Measurements from ENCODE around the gene MYO15B. TPM values are rescaled to one million over a fixed set of nuclear protein-coding genes. Genes with fewer than 3 reads are reported as not detected.

MYO15B gene
- total and polyA plus RNA-seq, 2 experiments from 2014 or later = 124 to 153 TPM

- no peaks in the 10 kb centered on the region for H3K27me3 ChIP-seq
- no peaks in the 10 kb centered on the region for H3K4me1 ChIP-seq (ENCODE audit: insufficient read depth)
- H3K9me3 ChIP-seq (ENCODE audit: low read depth) = no peaks in the 10 kb centered on the region
- WGBS (ENCODE audit: low lambda C conversion rate, missing lambda C conversion rate) = 97% methylated on average over 38 of the region's 39 CpGs
- H3K4me3 ChIP-seq = no peak overlapping the region
- no peaks in the 10 kb centered on the region for H3K79me2 ChIP-seq
- H3K36me3 ChIP-seq (replicated peaks; ENCODE audit: insufficient read depth, low read depth) = no peaks in the 10 kb centered on the region
- DNase-seq (ENCODE audit: low spot score) = peak; percentile 3
- TF ChIP-seq EZH2phosphoT487 (IDR thresholded peaks at IDR 0.05; ENCODE audit: low read depth, severe bottlenecking, unreplicated experiment) (no peak), EZH2 (IDR thresholded peaks at IDR 0.05; ENCODE audit: borderline replicate concordance) (no peak), CTCF (IDR thresholded peaks at IDR 0.05; ENCODE audit: poor library complexity) (no peak)
- H2AFZ ChIP-seq = no peak overlapping the region
- H3K4me2 ChIP-seq = no peak overlapping the region
- H3K27ac ChIP-seq = no peak overlapping the region
- H3K9me2 ChIP-seq (replicated peaks; ENCODE audit: insufficient read depth) = no peaks in the 10 kb centered on the region
- no peaks in the 10 kb centered on the region for H4K20me1 ChIP-seq (ENCODE audit: insufficient read depth, poor library complexity, severe bottlenecking)
Measured at GRCh38 chr17:75572713-75573539, 14.7 kb upstream of the MYO15B start.

- H3K4me3 ChIP-seq = no peak overlapping the region
- WGBS (ENCODE audit: low lambda C conversion rate, missing lambda C conversion rate) = 90% methylated on average over 9 of the region's 16 CpGs
- TF ChIP-seq EZH2 (IDR thresholded peaks at IDR 0.05; ENCODE audit: borderline replicate concordance) (no peak), CTCF (IDR thresholded peaks at IDR 0.05; ENCODE audit: poor library complexity) (no peak), EZH2phosphoT487 (IDR thresholded peaks at IDR 0.05; ENCODE audit: low read depth, severe bottlenecking, unreplicated experiment) (no peak)
- H3K9me3 ChIP-seq (ENCODE audit: low read depth) = no peaks in the 10 kb centered on the region
- no peaks in the 10 kb centered on the region for H4K20me1 ChIP-seq (ENCODE audit: insufficient read depth, poor library complexity, severe bottlenecking)
- no peak overlapping the region for H3K4me2 ChIP-seq
- H3K27me3 ChIP-seq = no peaks in the 10 kb centered on the region
- no peak for DNase-seq (ENCODE audit: low spot score)
- no peaks in the 10 kb centered on the region for H3K79me2 ChIP-seq
- no peaks in the 10 kb centered on the region for H3K4me1 ChIP-seq (ENCODE audit: insufficient read depth)
- H2AFZ ChIP-seq = no peak overlapping the region
- H3K36me3 ChIP-seq (replicated peaks; ENCODE audit: insufficient read depth, low read depth) = no peaks in the 10 kb centered on the region
- no peak overlapping the region for H3K27ac ChIP-seq
- no peaks in the 10 kb centered on the region for H3K9me2 ChIP-seq (replicated peaks; ENCODE audit: insufficient read depth)
Measured at GRCh38 chr17:75573540-75573957, 14.1 kb upstream of the MYO15B start.

- Histone ChIP-seq H3K4me2 (no peak overlapping the region), H3K4me3 (no peak overlapping the region), H3K27ac (no peak overlapping the region), H3K27me3 (no peaks in the 10 kb centered on the region), H3K79me2 (no peaks in the 10 kb centered on the region), H2AFZ (no peak overlapping the region), H3K9me2 (replicated peaks; ENCODE audit: insufficient read depth) (no peaks in the 10 kb centered on the region), H3K36me3 (replicated peaks; ENCODE audit: insufficient read depth, low read depth) (no peaks in the 10 kb centered on the region), H4K20me1 (ENCODE audit: insufficient read depth, poor library complexity, severe bottlenecking) (no peaks in the 10 kb centered on the region), H3K4me1 (ENCODE audit: insufficient read depth) (no peaks in the 10 kb centered on the region), H3K9me3 (ENCODE audit: low read depth) (no peaks in the 10 kb centered on the region)
- TF ChIP-seq EZH2 (IDR thresholded peaks at IDR 0.05; ENCODE audit: borderline replicate concordance) = no peak
- TF ChIP-seq CTCF (IDR thresholded peaks at IDR 0.05; ENCODE audit: poor library complexity) = no peak
- no peak for TF ChIP-seq EZH2phosphoT487 (IDR thresholded peaks at IDR 0.05; ENCODE audit: low read depth, severe bottlenecking, unreplicated experiment)
- WGBS (ENCODE audit: low lambda C conversion rate, missing lambda C conversion rate) = 88% methylated on average over 12 of the region's 13 CpGs
- DNase-seq (ENCODE audit: low spot score) = peak; percentile 5
Measured at GRCh38 chr17:75573994-75574393, 13.6 kb upstream of the MYO15B start.
